CD4-positive, alpha-beta T cell (primary cell): ENCODE results near the gene SLC9A5. TPM values are rescaled to one million over a fixed set of nuclear protein-coding genes. Genes with fewer than 3 reads are reported as not detected.

ENCODE experiments used
- ATAC-seq: fragments of 200-7000 bp; cut with Tn5 transposase; one replicate; pipeline ENCODE4 v1.10.0; 2022; ENCODE audit warnings: mild to moderate bottlenecking; ENCODE audit not compliant: poor library complexity
- CTCF ChIA-PET: fragments of 350-600 bp; sonication (Branson Sonifier 250); formaldehyde crosslinking; loops from one replicate; lab custom pipeline; 2021; ENCODE audit warnings: antibody characterized with exemption, inconsistent platforms; lab: Charles Lee
- POLR2A ChIA-PET: fragments of 350-600 bp; sonication (Branson Sonifier 250); formaldehyde crosslinking; loops from one replicate; lab custom pipeline; 2021; ENCODE audit warnings: antibody characterized with exemption, inconsistent platforms; lab: Charles Lee
- DNase-seq, 14 experiments: peaks; one replicate each; pipeline ENCODE4 v3.0.0-alpha.2; 2013 to 2020; ENCODE audit warnings: mixed read lengths in 2 of 14
- H3K27ac ChIP-seq, 2 donors: one replicate each; pipeline versions ENCODE4 v1.5.1 to v1.7.0; 2013; ENCODE audit warnings: low read length in 2 of 2, low read depth in 1 of 2, mild to moderate bottlenecking in 1 of 2
- H3K27me3 ChIP-seq, 2 experiments: 1 replicate in 1 of 2; 2 replicates in 1 of 2; pipeline versions ENCODE4 v1.6.1 to v1.7.0; 2013; ENCODE audit warnings: low read length in 2 of 2, control low read depth in 1 of 2, mild to moderate bottlenecking in 1 of 2, moderate library complexity in 1 of 2; ENCODE audit not compliant: insufficient read depth in 2 of 2, control insufficient read depth in 1 of 2
- H3K36me3 ChIP-seq: one replicate; pipeline ENCODE4 v1.6.1; 2013; ENCODE audit warnings: low read length, control low read depth; ENCODE audit not compliant: insufficient read depth
- H3K4me1 ChIP-seq: one replicate; pipeline ENCODE4 v1.6.1; 2013; ENCODE audit warnings: low read length, control low read depth; ENCODE audit not compliant: insufficient read depth
- H3K4me3 ChIP-seq: one replicate; pipeline ENCODE4 v1.5.1; 2013; ENCODE audit warnings: mild to moderate bottlenecking, low read length, moderate library complexity
- H3K9me3 ChIP-seq, 2 experiments: 1 replicate in 1 of 2; 2 replicates in 1 of 2; pipeline versions ENCODE4 v1.6.1 to v1.7.0; 2013; ENCODE audit warnings: low read length in 2 of 2, mild to moderate bottlenecking in 2 of 2, control low read depth in 1 of 2, moderate library complexity in 1 of 2; ENCODE audit not compliant: control insufficient read depth in 1 of 2, insufficient read depth in 1 of 2
- H3K27ac Mint-ChIP-seq: one replicate; pipeline ENCODE4 v1.8.0; 2020; ENCODE audit warnings: mixed read lengths
- H3K27me3 Mint-ChIP-seq: one replicate; pipeline ENCODE4 v1.8.0; 2021; ENCODE audit warnings: mixed read lengths
- H3K36me3 Mint-ChIP-seq: one replicate; pipeline ENCODE4 v1.8.0; 2021; ENCODE audit warnings: low read depth, mixed read lengths
- H3K4me1 Mint-ChIP-seq: one replicate; pipeline ENCODE4 v1.8.0; 2021; ENCODE audit warnings: low read depth, mixed read lengths
- H3K4me3 Mint-ChIP-seq: one replicate; pipeline ENCODE4 v1.8.0; 2020; ENCODE audit warnings: mild to moderate bottlenecking, mixed read lengths
- H3K9me3 Mint-ChIP-seq: one replicate; pipeline ENCODE4 v1.8.0; 2020; ENCODE audit warnings: mixed read lengths
- intact Hi-C, 2 experiments: fragments of 100-400 bp; cut with DNase I in 1 of 2; cut with micrococcal nuclease in 1 of 2; formaldehyde crosslinking; loops; one replicate each; pipeline versions ENCODE4 v1.15.1 to v1.9.0; 2023 to 2025; cut with DNase I, micrococcal nuclease
- total RNA-seq, 174 experiments: library from RNA in 2 of 174; stranded (reverse) in 2 of 174; gene quantifications; one replicate each; pipeline ENCODE4 v1.2.3 and lab custom pipeline; 2021 to 2026
- TF ChIP-seq, protein P1 (sequence below): fragments of 200-600 bp; IDR thresholded peaks from one replicate; pipeline ENCODE4 v1.8.0; 2022; ENCODE audit warnings: antibody characterized with exemption, mild to moderate bottlenecking

Gene SLC9A5
- total RNA-seq, 2 experiments from 2014 or later = 3.1 TPM

DNA sequence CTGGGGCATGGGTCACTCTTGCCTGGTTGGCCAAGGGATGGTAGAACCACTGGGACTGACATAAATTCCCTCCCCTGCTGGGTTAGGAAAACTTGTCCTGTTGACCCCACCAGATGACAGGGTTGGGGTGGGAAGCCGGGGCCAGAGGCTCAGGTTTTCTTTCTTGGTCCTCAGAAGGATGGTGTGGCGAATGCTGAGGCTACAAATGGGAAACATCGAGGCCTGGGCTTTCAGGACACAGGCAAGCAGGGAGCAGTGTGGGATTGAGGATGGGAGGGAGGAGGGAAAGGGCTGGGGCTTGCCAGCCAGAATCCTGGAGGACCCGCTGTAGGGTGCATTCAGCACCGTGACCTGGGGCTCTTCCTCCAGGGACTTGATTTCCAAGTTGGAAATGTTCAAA lies 16.1 kb downstream of the SLC9A5 start:
- no peak for ATAC-seq

DNA sequence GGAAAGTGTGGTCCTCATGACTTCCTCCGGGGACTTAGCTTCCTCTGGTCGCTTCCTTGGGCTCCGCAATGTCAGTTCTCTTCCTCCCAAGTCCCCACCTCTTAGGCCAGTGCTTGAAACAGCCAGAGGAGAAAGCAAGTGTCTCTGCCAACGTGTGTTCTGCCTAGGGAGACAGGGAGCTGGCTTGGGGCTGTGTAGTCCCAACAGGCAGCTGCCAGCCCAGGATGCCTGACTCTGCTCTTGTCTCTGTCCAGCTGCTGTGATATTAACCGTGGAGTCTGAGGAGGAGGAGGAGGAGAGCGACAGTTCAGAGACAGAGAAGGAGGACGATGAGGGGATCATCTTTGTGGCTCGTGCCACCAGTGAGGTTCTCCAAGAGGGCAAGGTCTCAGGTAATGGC lies 17.1 kb downstream of the SLC9A5 start:
- ATAC-seq (no peak), DNase-seq (no peak)
- peaks cover 0 to 12% of the 10 kb centered on the region in 2 experiments for H3K27me3 ChIP-seq
- H3K4me3 ChIP-seq = no peak overlapping the region
- Mint-ChIP-seq H3K4me3 (no peak overlapping the region), H3K27me3 (no peaks in the 10 kb centered on the region), H3K27ac (no peak overlapping the region), H3K9me3 (no peaks in the 10 kb centered on the region), H3K36me3 (no peaks in the 10 kb centered on the region), H3K4me1 (no peaks in the 10 kb centered on the region)
- H3K9me3 ChIP-seq = no peaks in the 10 kb centered on the region
- no peaks in the 10 kb centered on the region for H3K4me1 ChIP-seq
- no peaks in the 10 kb centered on the region for H3K36me3 ChIP-seq
- TF ChIP-seq, protein P1, sequence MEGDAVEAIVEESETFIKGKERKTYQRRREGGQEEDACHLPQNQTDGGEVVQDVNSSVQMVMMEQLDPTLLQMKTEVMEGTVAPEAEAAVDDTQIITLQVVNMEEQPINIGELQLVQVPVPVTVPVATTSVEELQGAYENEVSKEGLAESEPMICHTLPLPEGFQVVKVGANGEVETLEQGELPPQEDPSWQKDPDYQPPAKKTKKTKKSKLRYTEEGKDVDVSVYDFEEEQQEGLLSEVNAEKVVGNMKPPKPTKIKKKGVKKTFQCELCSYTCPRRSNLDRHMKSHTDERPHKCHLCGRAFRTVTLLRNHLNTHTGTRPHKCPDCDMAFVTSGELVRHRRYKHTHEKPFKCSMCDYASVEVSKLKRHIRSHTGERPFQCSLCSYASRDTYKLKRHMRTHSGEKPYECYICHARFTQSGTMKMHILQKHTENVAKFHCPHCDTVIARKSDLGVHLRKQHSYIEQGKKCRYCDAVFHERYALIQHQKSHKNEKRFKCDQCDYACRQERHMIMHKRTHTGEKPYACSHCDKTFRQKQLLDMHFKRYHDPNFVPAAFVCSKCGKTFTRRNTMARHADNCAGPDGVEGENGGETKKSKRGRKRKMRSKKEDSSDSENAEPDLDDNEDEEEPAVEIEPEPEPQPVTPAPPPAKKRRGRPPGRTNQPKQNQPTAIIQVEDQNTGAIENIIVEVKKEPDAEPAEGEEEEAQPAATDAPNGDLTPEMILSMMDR = no peak
- no peak overlapping the region for H3K27ac ChIP-seq
- intact Hi-C loops = loop anchor here in 1 of 2 experiments (10.0 kb wide), 2 partner anchors 129 to 199 kb away; partner anchors contain the start of gene TPPP3
- ChIA-PET POLR2A (no interaction called here), CTCF (no interaction called here)

More for the DNA sequence above, 16.1 kb downstream of the SLC9A5 start:
- no peaks in the 10 kb centered on the region for H3K4me1 Mint-ChIP-seq
- ChIA-PET CTCF (no interaction called here), POLR2A (no interaction called here)
- TF ChIP-seq, protein P1 = no peak
- H3K4me3 ChIP-seq = no peak overlapping the region
- H3K27me3 ChIP-seq = peaks cover 0 to 12% of the 10 kb centered on the region in 2 experiments
- no peak overlapping the region for H3K27ac Mint-ChIP-seq
- H3K36me3 ChIP-seq = no peaks in the 10 kb centered on the region
- H3K27ac ChIP-seq = no peak overlapping the region
- no peak overlapping the region for H3K4me3 Mint-ChIP-seq
- DNase-seq = peak in 1 of 14 experiments; percentile 5
- intact Hi-C loops = loop anchor here (5.0 to 10.0 kb wide), 3 partner anchors 130 to 200 kb away; partner anchors contain the start of gene TPPP3 (in 1 of the 2)
- H3K9me3 ChIP-seq = no peaks in the 10 kb centered on the region
- H3K36me3 Mint-ChIP-seq = no peaks in the 10 kb centered on the region
- peaks cover under 1% of the 10 kb centered on the region for H3K27me3 Mint-ChIP-seq
- H3K4me1 ChIP-seq = no peaks in the 10 kb centered on the region
- no peaks in the 10 kb centered on the region for H3K9me3 Mint-ChIP-seq

DNA sequence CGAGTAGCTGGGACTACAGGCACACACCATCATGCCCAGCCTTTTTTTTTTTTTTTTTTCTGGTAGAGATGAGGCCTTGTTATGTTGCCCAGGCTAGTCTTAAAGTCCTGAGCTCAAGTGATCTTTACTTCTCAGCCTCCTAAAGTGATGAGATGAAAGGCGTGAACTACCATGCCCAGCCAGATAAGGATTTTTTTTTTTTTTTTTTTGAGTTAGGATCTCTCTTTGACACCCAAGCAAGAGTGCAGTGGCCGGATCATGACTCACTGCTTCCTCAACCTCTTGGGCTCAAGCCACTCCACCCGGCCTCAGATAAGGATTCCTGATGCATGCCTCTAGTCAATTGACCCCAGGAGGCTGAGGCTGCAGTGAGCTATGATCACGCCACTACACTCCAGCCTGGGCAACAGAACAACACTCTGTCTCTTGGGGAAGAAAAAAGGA lies 19.4 kb downstream of the SLC9A5 start:
- POLR2A ChIA-PET = no interaction called here

More for the DNA sequence above, 19.4 kb downstream of the SLC9A5 start:
- no peak overlapping the region for H3K4me3 ChIP-seq
- no peaks in the 10 kb centered on the region for H3K27me3 Mint-ChIP-seq
- ATAC-seq (no peak), DNase-seq (no peak)
- H3K27ac ChIP-seq = no peak overlapping the region
- no peak overlapping the region for H3K27ac Mint-ChIP-seq
- CTCF ChIA-PET = no interaction called here
- intact Hi-C loops = loop anchor here in 1 of 2 experiments (10.0 kb wide), 2 partner anchors 127 to 197 kb away; partner anchors contain the start of gene TPPP3
- no peaks in the 10 kb centered on the region for H3K9me3 ChIP-seq
- no peaks in the 10 kb centered on the region for H3K4me1 Mint-ChIP-seq
- TF ChIP-seq, protein P1 = no peak
- H3K4me1 ChIP-seq = no peaks in the 10 kb centered on the region
- no peaks in the 10 kb centered on the region for H3K36me3 Mint-ChIP-seq
- H3K4me3 Mint-ChIP-seq = no peak overlapping the region
- H3K36me3 ChIP-seq = no peaks in the 10 kb centered on the region
- peaks cover 0 to 1% of the 10 kb centered on the region in 2 experiments for H3K27me3 ChIP-seq
- H3K9me3 Mint-ChIP-seq = no peaks in the 10 kb centered on the region
